GM12878 (cell line): ENCODE data around the gene STX16. TPM values are rescaled to one million over a fixed set of nuclear protein-coding genes. Genes with fewer than 3 reads are reported as not detected.

Experiments used
- BACH1 ChIP-seq: fragments of 450-650 bp; IDR thresholded peaks from 2 replicates; pipeline ENCODE4 v1.6.1; 2017; ENCODE audit warnings: mild to moderate bottlenecking, borderline replicate concordance
- CBFB ChIP-seq: IDR thresholded peaks from 2 replicates; pipeline ENCODE4 v1.6.1; 2016; ENCODE audit warnings: antibody characterized with exemption, low read depth
- CHD1 ChIP-seq: IDR thresholded peaks from 2 replicates; pipeline ENCODE4 v1.6.1; 2012; ENCODE audit warnings: low read depth, low read length, improper control_type of control experiment
- E2F8 ChIP-seq: fragments of 450-650 bp; IDR thresholded peaks from 2 replicates; pipeline ENCODE4 v1.6.1; 2018; ENCODE audit warnings: mild to moderate bottlenecking, low read depth, moderate library complexity; ENCODE audit not compliant: partially characterized antibody
- EED ChIP-seq: sonication (generic); IDR thresholded peaks from 2 replicates; pipeline ENCODE4 v1.6.1; 2016; ENCODE audit warnings: antibody characterized with exemption, low read depth
- ELK1 ChIP-seq: IDR thresholded peaks from 2 replicates; pipeline ENCODE4 v1.6.1; 2012; ENCODE audit warnings: low read depth, low read length, improper control_type of control experiment
- ETV6 ChIP-seq, 2 experiments: fragments of 450-650 bp in 1 of 2; IDR thresholded peaks in 1 of 2; conservative IDR thresholded peaks in 1 of 2; 2 replicates each; pipeline ENCODE4 v1.6.1; 2014; ENCODE audit warnings: antibody characterized with exemption in 1 of 2, borderline replicate concordance in 1 of 2, low read depth in 1 of 2, mild to moderate bottlenecking in 1 of 2, moderate library complexity in 1 of 2
- FOS ChIP-seq: IDR thresholded peaks from 3 replicates; pipeline ENCODE4 v1.6.1; 2011; ENCODE audit warnings: borderline replicate concordance; ENCODE audit not compliant: insufficient read length; ENCODE audit errors: extremely low read depth
- HDAC6 ChIP-seq: fragments of 200-600 bp; sonication (generic); IDR thresholded peaks from one replicate; pipeline ENCODE4 v1.8.0; 2017; ENCODE audit warnings: antibody characterized with exemption; ENCODE audit not compliant: unreplicated experiment
- HSF1 ChIP-seq: fragments of 150-350 bp; IDR thresholded peaks from 2 replicates; pipeline ENCODE4 v1.6.1; 2014; ENCODE audit warnings: mild to moderate bottlenecking, low read depth, low read length
- JUNB ChIP-seq: IDR thresholded peaks from 2 replicates; pipeline ENCODE4 v1.6.1; 2016; ENCODE audit warnings: antibody characterized with exemption, mild to moderate bottlenecking
- MTA2 ChIP-seq: fragments of 450-650 bp; IDR thresholded peaks from 2 replicates; pipeline ENCODE4 v1.6.1; 2016; ENCODE audit warnings: low read depth, mild to moderate bottlenecking, moderate library complexity
- MYB ChIP-seq: fragments of 150-350 bp; IDR thresholded peaks from 2 replicates; pipeline ENCODE4 v1.6.1; 2014; ENCODE audit warnings: mild to moderate bottlenecking, low read depth, low read length, borderline replicate concordance
- NFIC ChIP-seq: IDR thresholded peaks from 2 replicates; pipeline ENCODE4 v1.6.1; 2012; ENCODE audit warnings: low read depth, mild to moderate bottlenecking, inconsistent platforms, low read length, moderate library complexity
- NR2C1 ChIP-seq: fragments of 450-650 bp; IDR thresholded peaks from 2 replicates; pipeline ENCODE4 v1.6.1; 2017; ENCODE audit warnings: antibody characterized with exemption, mild to moderate bottlenecking, moderate library complexity
- NR2C2 ChIP-seq: IDR thresholded peaks from 2 replicates; pipeline ENCODE4 v1.6.1; 2011; ENCODE audit warnings: borderline replicate concordance, low read depth; ENCODE audit not compliant: control insufficient read depth, insufficient read length
- POLR2A ChIP-seq: IDR thresholded peaks from 2 replicates; pipeline ENCODE4 v1.6.1; 2011; ENCODE audit warnings: low read depth, mild to moderate bottlenecking, low read length
- SMAD1 ChIP-seq: fragments of 450-650 bp; IDR thresholded peaks from 2 replicates; pipeline ENCODE4 v1.6.1; 2018; ENCODE audit warnings: mild to moderate bottlenecking, low read depth; ENCODE audit not compliant: partially characterized antibody
- SMAD5 ChIP-seq: IDR thresholded peaks from 2 replicates; pipeline ENCODE4 v1.6.1; 2016; ENCODE audit warnings: antibody characterized with exemption, low read depth
- TARDBP ChIP-seq: IDR thresholded peaks from 2 replicates; pipeline ENCODE4 v1.6.1; 2016; ENCODE audit warnings: borderline replicate concordance
- ZNF274 ChIP-seq: IDR thresholded peaks from one replicate; pipeline ENCODE4 v1.8.0; 2011; ENCODE audit not compliant: insufficient read length, insufficient read depth
- ZNF622 ChIP-seq: fragments of 450-650 bp; IDR thresholded peaks from 2 replicates; pipeline ENCODE4 v1.6.1; 2017; ENCODE audit warnings: mild to moderate bottlenecking, inconsistent platforms
- polyA plus RNA-seq, 11 experiments: library from polyadenylated mRNA; depleted of rRNA in 4 of 11; unstranded in 6 of 11; stranded (reverse) in 5 of 11; fragments of >200 nt; fragmentation: Nextera tagmentation in 4 of 11; fragmentation: Illumina TruSeq in 1 of 11; extraction: Ambion mirVana in 4 of 11; extraction: Trizol in 1 of 11; gene quantifications; 1 replicate in 1 of 11; 2 replicates in 10 of 11; pipeline versions ENCODE4 v1.2.1 to v1.2.3, GENCODE V29; 2011 to 2016; ENCODE audit warnings: inconsistent platforms in 2 of 11, missing spikeins in 2 of 11, low read depth in 1 of 11
- total RNA-seq, 4 experiments: library from RNA; depleted of rRNA in 3 of 4; stranded (reverse); fragments of >200 nt in 3 of 4; fragmentation: Illumina TruSeq in 1 of 4; extraction: Trizol in 1 of 4; gene quantifications; 2 replicates each; pipeline versions ENCODE4 v1.2.1 to v1.2.3, GENCODE V29; 2013 to 2021
- TF ChIP-seq, protein P1 (sequence below): IDR thresholded peaks from 2 replicates; pipeline ENCODE4 v1.6.1; 2011; ENCODE audit warnings: low read depth, low read length, improper control_type of control experiment, borderline replicate concordance

STX16 gene
- total and polyA plus RNA-seq, 10 of the 15 experiments (the other 5 are each of a cell fraction or from before 2014, with no cell fraction given): 6.3 to 68.4 (median 35.8) TPM

GRCh38 chr20:58650776-58651558, at the start of gene STX16 (continued):
- TF ChIP-seq HSF1: peak; percentile 90
- TF ChIP-seq BACH1: peak; percentile 80; the same call in 1 of the 2 replicates
- TF ChIP-seq NR2C1: peak; percentile 85
- no peak for TF ChIP-seq ZNF622
- TF ChIP-seq FOS: no peak
- no peak for TF ChIP-seq ZNF274
- no peak for TF ChIP-seq NR2C2
- peak; percentile 93 for TF ChIP-seq POLR2A
- no peak for TF ChIP-seq JUNB
- peak; percentile 79; the same call in 1 of the 2 replicates for TF ChIP-seq SMAD5
- 0 out of 2 replicates have a peak, but pooled peaks have one; percentile 72 for TF ChIP-seq CHD1
- TF ChIP-seq, protein P1, sequence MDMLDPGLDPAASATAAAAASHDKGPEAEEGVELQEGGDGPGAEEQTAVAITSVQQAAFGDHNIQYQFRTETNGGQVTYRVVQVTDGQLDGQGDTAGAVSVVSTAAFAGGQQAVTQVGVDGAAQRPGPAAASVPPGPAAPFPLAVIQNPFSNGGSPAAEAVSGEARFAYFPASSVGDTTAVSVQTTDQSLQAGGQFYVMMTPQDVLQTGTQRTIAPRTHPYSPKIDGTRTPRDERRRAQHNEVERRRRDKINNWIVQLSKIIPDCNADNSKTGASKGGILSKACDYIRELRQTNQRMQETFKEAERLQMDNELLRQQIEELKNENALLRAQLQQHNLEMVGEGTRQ: no peak
- peak; percentile 21; the same call in 1 of the 2 replicates for TF ChIP-seq MYB
- no peak for TF ChIP-seq MTA2
- peak; percentile 88 for TF ChIP-seq E2F8
- peak; percentile 95 for TF ChIP-seq TARDBP
- TF ChIP-seq NFIC: no peak
- peak in 1 of 2 experiments; percentile 74; a peak in 2 of 4 replicates for TF ChIP-seq ETV6 (conservative IDR thresholded peaks at IDR 0.05 in 1 of 2, IDR thresholded peaks at IDR 0.05 in 1 of 2; ENCODE audit: borderline replicate concordance in 1 of 2, low read depth in 1 of 2)
- no peak for TF ChIP-seq SMAD1
- peak; percentile 69; the same call in 1 of the 2 replicates for TF ChIP-seq CBFB
- no peak for TF ChIP-seq HDAC6
- TF ChIP-seq EED: peak; percentile 95
- peak; percentile 65; the same call in 1 of the 2 replicates for TF ChIP-seq ELK1
